GM12891 (cell line): ENCODE results near the gene CDC42BPG.

ENCODE experiments used
- PAX5 ChIP-seq: IDR thresholded peaks from 2 replicates; pipeline ENCODE4 v1.6.1; 2011; ENCODE audit warnings: low read length, moderate library complexity, mild to moderate bottlenecking; ENCODE audit not compliant: insufficient read depth, severe bottlenecking
- POLR2A ChIP-seq: IDR thresholded peaks from 2 replicates; pipeline ENCODE4 v1.6.1; 2011; ENCODE audit warnings: low read depth, low read length, control low read depth
- POLR2AphosphoS5 ChIP-seq: IDR thresholded peaks from 2 replicates; pipeline ENCODE4 v1.6.1; 2011; ENCODE audit warnings: low read depth, low read length, control low read depth

GRCh38 chr11:64833198-64833502 is 11.3 kb downstream of the CDC42BPG start:
- TF ChIP-seq POLR2A (no peak), PAX5 (no peak), POLR2AphosphoS5 (no peak)
